ENCODE results near the gene WDR44.

GRCh38 chrX:118493653-118494297 lies 147.9 kb downstream of the WDR44 start:
- no peak for TF ChIP-seq CTCF (conservative IDR thresholded peaks at IDR 0.05)
- TF ChIP-seq ZFX (IDR thresholded peaks at IDR 0.05), result no peak

Data from C4-2B (cell line).